Adrenal gland (tissue), 5 donors: ENCODE results near the gene POF1B.

Source experiments
- POLR2A ChIP-seq, 2 donors: fragments of 450-650 bp; IDR thresholded peaks; one replicate each; pipeline ENCODE4 v1.6.1; 2017; ENCODE audit warnings: antibody characterized with exemption in 2 of 2, mild to moderate bottlenecking in 2 of 2, moderate library complexity in 1 of 2
- TF ChIP-seq, protein P1 (sequence below), 6 experiments: fragments of 450-650 bp in 4 of 6; fragments of 200-600 bp in 2 of 6; sonication (generic) in 1 of 6; IDR thresholded peaks; 1 replicate in 5 of 6; 2 replicates in 1 of 6; pipeline versions ENCODE4 v1.5.1 to v1.8.0; 2016 to 2021; ENCODE audit warnings: antibody characterized with exemption in 6 of 6, mild to moderate bottlenecking in 2 of 6, moderate library complexity in 1 of 6
- donor health status: DM: no; HTN: no; CAD: no.

DNA sequence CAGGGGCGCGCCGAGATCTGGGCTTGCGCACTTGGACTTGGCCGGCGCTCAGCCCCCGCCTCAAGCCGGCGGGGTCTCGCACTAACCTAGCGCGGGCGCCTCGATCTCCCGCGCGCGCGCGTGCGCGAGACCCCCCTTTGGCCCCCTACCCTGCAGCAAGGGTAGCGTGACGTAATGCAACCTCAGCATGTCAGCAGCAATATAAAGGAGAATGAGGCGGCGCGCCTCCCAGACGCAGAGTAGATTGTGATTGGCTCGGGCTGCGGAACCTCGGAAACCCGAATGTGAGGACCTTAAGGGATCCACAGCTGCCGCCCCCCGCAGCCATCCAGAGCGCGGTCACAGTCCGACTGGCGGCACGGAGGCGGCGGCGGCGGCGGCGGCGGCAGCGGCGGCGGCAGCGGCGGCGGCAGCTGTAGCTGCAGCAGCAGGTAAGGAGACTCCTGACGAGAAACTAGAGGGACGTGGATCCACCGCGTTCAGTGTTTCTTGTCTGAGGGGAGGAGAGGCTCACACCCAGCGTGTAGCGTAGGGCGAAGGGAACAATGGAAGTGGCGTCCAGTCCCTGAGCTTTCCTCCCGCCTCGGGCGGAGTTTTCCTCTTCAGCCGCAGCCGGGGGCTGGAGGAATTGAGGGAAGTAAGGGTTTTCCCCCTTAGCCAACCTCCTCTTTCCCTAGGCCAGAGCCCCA, 135.6 kb downstream of the POF1B start, which contains the start of the genes SATL1 and ZNF711:
- TF ChIP-seq POLR2A (IDR thresholded peaks at IDR 0.05), result peak; percentile 20 to 82
- TF ChIP-seq, protein P1, sequence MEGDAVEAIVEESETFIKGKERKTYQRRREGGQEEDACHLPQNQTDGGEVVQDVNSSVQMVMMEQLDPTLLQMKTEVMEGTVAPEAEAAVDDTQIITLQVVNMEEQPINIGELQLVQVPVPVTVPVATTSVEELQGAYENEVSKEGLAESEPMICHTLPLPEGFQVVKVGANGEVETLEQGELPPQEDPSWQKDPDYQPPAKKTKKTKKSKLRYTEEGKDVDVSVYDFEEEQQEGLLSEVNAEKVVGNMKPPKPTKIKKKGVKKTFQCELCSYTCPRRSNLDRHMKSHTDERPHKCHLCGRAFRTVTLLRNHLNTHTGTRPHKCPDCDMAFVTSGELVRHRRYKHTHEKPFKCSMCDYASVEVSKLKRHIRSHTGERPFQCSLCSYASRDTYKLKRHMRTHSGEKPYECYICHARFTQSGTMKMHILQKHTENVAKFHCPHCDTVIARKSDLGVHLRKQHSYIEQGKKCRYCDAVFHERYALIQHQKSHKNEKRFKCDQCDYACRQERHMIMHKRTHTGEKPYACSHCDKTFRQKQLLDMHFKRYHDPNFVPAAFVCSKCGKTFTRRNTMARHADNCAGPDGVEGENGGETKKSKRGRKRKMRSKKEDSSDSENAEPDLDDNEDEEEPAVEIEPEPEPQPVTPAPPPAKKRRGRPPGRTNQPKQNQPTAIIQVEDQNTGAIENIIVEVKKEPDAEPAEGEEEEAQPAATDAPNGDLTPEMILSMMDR (IDR thresholded peaks at IDR 0.05), result no peak
